HG03139 (cell line): ENCODE measurements around the gene NPC1.

ENCODE experiments used
- ATAC-seq: cut with Tn5 transposase; IDR thresholded peaks from one replicate; pipeline ENCODE4 v1.9.1; 2021; ENCODE audit not compliant: unreplicated experiment

NPC1 gene

GRCh38 chr18:23609390-23610023 is 23.2 kb upstream of the NPC1 start:
- ATAC-seq = no peak

GRCh38 chr18:23608211-23608610 is 21.9 kb upstream of the NPC1 start:
- no peak for ATAC-seq

- ATAC-seq = no peak
Measured at GRCh38 chr18:23605941-23606340, 19.6 kb upstream of the NPC1 start.

- no peak for ATAC-seq
Measured at GRCh38 chr18:23599809-23600208, 13.5 kb upstream of the NPC1 start.

- no peak for ATAC-seq
Measured at GRCh38 chr18:23596183-23596582, 9.9 kb upstream of the NPC1 start.

GRCh38 chr18:23595591-23595990 is 9.3 kb upstream of the NPC1 start:
- no peak for ATAC-seq

- ATAC-seq = no peak
Measured at GRCh38 chr18:23593720-23594119, 7.4 kb upstream of the NPC1 start.

GRCh38 chr18:23592911-23593310 is 6.6 kb upstream of the NPC1 start:
- no peak for ATAC-seq

GRCh38 chr18:23591011-23591410 is 4.7 kb upstream of the NPC1 start:
- ATAC-seq = no peak

GRCh38 chr18:23588836-23589560 is 2.7 kb upstream of the NPC1 start:
- no peak for ATAC-seq

- ATAC-seq = no peak
Measured at GRCh38 chr18:23587220-23587642, 925 bp upstream of the NPC1 start.

GRCh38 chr18:23585897-23586248 is 433 bp downstream of the NPC1 start:
- ATAC-seq = no peak

GRCh38 chr18:23585007-23585871 is 1.1 kb downstream of the NPC1 start:
- ATAC-seq = no peak

GRCh38 chr18:23584019-23584983 is 2.0 kb downstream of the NPC1 start:
- ATAC-seq = no peak

- no peak for ATAC-seq
Measured at GRCh38 chr18:23583071-23583865, 3.0 kb downstream of the NPC1 start.

- ATAC-seq = no peak
Measured at GRCh38 chr18:23580677-23581367, 5.5 kb downstream of the NPC1 start.

GRCh38 chr18:23578891-23579653 is 7.2 kb downstream of the NPC1 start:
- no peak for ATAC-seq

GRCh38 chr18:23578067-23578701 is 8.1 kb downstream of the NPC1 start:
- no peak for ATAC-seq
